HK-2 (cell line): ENCODE data around the gene STK4.

Source experiments
- DNase-seq: peaks from one replicate; pipeline ENCODE4 v3.0.0-alpha.2; 2018; ENCODE audit not compliant: unreplicated experiment

Gene STK4

GRCh38 chr20:44966030-44966961 is at the start of gene STK4:
TSS of gene STK4 (plus strand) at chr20:44966512. CDS start at chr20:44966569, 57 bp downstream.
- peak; percentile 98 for DNase-seq

GRCh38 chr20:44916586-44916985 is 49.7 kb upstream of the STK4 start:
- DNase-seq = no peak

GRCh38 chr20:44917399-44917798 is 48.9 kb upstream of the STK4 start:
- no peak for DNase-seq

- no peak for DNase-seq
These were observed 48.0 kb upstream of the STK4 start for GRCh38 chr20:44918342-44918741.

- DNase-seq = no peak
These were observed 47.6 kb upstream of the STK4 start for GRCh38 chr20:44918761-44919160.

- DNase-seq = no peak
These were observed 44.9 kb upstream of the STK4 start for GRCh38 chr20:44921447-44921846.

- no peak for DNase-seq
These were observed 41.8 kb upstream of the STK4 start for GRCh38 chr20:44924541-44924940.

GRCh38 chr20:44928595-44928994 is 37.7 kb upstream of the STK4 start:
- DNase-seq = no peak

- DNase-seq = no peak
These were observed 35.7 kb upstream of the STK4 start for GRCh38 chr20:44930517-44931168.

- no peak for DNase-seq
These were observed 34.4 kb upstream of the STK4 start for GRCh38 chr20:44931911-44932310.

GRCh38 chr20:44932916-44933315 is 33.4 kb upstream of the STK4 start:
- DNase-seq = no peak

GRCh38 chr20:44936510-44936909 is 29.8 kb upstream of the STK4 start:
- DNase-seq = no peak

GRCh38 chr20:44938637-44939036 is 27.7 kb upstream of the STK4 start:
- no peak for DNase-seq

GRCh38 chr20:44941120-44941691 is 25.1 kb upstream of the STK4 start:
- no peak for DNase-seq

GRCh38 chr20:44942264-44942973 is 23.9 kb upstream of the STK4 start:
- DNase-seq = no peak

- DNase-seq = no peak
These were observed 22.5 kb upstream of the STK4 start for GRCh38 chr20:44943828-44944227.

- DNase-seq = no peak
These were observed 21.1 kb upstream of the STK4 start for GRCh38 chr20:44945261-44945660.

GRCh38 chr20:44946271-44946852 is 19.9 kb upstream of the STK4 start:
- DNase-seq = no peak

- DNase-seq = no peak
These were observed 18.2 kb upstream of the STK4 start for GRCh38 chr20:44948107-44948506.

GRCh38 chr20:44948513-44948912 is 17.8 kb upstream of the STK4 start:
- DNase-seq = no peak

- DNase-seq = no peak
These were observed 15.9 kb upstream of the STK4 start for GRCh38 chr20:44950368-44950767.

- DNase-seq = no peak
These were observed 13.6 kb upstream of the STK4 start for GRCh38 chr20:44952731-44953130.
